Measurements from ENCODE around the gene FBXW10.
A peak's percentile ranks its signal among the peaks of the same experiment; 100 is the strongest.
"Not testable (repeated sequence)": the region's sequence is repeated elsewhere in the genome, so short reads cannot be mapped to it uniquely, and the experiment has no call there.

FBXW10 gene, protein sequence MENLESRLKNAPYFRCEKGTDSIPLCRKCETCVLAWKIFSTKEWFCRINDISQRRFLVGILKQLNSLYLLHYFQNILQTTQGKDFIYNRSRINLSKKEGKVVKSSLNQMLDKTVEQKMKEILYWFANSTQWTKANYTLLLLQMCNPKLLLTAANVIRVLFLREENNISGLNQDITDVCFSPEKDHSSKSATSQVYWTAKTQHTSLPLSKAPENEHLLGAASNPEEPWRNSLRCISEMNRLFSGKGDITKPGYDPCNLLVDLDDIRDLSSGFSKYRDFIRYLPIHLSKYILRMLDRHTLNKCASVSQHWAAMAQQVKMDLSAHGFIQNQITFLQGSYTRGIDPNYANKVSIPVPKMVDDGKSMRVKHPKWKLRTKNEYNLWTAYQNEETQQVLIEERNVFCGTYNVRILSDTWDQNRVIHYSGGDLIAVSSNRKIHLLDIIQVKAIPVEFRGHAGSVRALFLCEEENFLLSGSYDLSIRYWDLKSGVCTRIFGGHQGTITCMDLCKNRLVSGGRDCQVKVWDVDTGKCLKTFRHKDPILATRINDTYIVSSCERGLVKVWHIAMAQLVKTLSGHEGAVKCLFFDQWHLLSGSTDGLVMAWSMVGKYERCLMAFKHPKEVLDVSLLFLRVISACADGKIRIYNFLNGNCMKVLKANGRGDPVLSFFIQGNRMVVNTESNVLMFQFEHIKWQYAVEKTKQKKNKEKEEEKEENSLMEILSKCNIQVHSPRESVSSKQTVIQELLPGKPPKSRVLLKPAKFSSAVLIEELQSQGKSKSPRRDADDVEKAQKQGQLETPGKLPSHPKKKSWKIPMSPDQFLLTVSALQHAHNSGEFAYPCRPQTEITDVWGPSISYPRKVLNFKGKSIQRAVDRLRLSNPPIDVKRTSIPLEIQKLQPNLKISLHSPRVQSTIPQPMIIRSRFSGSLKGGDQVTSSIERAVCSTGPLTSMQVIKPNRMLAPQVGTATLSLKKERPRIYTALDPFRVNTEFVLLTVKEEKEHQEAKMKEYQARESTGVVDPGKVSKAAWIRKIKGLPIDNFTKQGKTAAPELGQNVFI

DNA sequence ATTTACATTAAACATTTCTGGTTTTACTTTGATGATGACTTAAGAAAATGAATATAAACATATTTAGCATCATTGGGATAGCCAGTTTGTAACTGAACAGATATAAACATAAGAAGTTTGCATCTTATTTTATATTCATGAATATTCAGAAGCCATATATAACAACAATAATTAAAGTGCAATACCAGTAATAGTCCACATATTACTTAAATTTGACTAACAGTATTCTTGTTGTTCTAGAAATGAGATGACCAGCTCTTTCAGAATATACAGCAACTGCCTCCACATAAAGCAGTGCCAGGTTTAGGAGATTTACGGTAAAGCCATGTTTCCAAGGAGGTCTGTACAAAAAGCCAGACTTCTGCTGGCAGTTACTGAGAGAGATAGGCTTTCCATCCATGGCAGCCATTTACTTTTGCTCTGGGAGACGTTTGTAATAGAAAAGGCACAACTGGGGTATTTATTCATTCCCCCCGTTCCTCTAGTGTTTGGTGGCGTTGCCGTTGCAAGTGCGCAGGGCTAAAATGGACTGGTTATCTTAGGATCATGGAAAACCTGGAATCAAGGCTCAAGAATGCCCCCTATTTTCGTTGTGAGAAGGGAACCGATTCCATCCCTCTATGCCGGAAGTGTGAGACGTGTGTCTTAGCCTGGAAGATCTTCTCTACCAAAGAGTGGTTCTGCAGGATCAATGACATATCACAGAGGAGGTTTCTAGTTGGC is at the start of gene FBXW10:
Gene FBXW10 (plus strand): TSS at position 356 of the 723 bp plus-strand sequence. CDS start 191 bp downstream, at position 547.
- H3K4me3 ChIP-seq (ENCODE audit: low read depth, low read length), result not testable (repeated sequence)

DNA sequence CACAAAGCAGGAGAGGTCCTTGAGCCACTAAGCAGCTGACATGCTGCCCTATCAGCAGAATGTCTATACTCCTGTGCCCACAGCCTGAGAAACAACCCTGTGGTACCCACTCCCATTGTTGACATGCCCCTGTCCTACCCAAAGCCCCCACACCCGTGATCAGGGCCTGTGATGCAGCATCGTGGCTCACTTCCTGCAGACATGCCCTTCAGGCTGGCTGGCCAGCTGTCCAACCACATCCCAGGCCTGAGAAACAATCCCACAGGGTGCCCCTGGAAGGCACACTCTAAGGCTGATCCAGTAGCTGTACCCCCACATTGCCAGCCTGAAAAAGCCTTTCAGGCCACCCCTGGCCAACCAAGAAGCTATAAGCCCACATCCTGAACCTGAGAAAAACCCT is 48.7 kb upstream of the FBXW10 start:
- not testable (repeated sequence) for H3K4me3 ChIP-seq (ENCODE audit: low read depth, low read length)

DNA sequence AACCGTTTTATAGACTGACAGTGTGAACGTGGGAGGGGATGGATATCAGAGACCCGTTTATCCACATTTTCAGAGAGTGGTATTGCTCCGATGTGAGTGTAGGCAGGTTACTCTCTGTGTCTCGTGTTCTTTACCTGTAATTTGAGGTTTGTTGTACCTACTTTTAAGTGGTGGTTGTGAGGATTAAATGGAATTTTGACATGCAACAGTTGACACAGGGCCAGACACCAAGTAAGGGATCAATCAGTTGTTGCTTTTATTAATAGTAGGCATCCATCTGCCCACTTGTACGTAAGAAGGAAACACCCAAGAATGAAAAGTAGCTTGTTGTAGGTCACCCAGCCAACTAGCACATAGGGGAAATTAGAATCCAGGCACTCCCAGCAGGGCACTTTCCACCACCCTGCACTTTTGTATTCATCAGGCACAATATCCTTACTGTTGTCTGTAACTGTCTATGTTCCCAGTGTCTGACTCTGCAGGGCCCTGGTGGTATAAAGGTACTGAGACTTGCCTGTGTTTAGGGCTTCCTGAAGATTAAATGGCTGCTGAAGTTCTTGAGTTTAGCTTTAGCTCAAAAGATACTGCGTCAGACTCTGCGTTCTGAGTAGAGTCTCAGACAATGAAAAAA is 45.3 kb upstream of the FBXW10 start:
- peak overlapping the region; percentile 51 for H3K4me3 ChIP-seq (ENCODE audit: low read depth, low read length)

DNA sequence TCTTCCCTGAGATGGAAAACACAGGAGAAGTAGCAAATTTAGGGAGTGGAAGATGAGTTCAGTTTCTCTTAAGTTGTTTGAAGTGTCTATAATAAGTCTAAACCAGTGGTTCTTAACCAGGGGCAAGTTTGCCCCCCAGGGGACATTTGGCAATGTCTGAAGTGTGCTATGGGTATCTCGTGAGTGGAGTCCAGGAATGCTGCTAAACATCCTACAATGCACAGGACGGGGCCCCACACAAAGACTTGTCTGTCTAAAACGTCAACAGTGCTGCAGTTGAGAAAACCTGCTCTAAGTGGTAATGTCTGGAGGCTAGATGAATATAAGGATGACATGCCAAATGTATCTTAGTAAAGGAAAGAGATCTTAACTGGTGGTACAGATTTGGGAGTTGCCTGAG is 37.9 kb upstream of the FBXW10 start:
- H3K4me3 ChIP-seq (ENCODE audit: low read depth, low read length), result not testable (repeated sequence)

DNA sequence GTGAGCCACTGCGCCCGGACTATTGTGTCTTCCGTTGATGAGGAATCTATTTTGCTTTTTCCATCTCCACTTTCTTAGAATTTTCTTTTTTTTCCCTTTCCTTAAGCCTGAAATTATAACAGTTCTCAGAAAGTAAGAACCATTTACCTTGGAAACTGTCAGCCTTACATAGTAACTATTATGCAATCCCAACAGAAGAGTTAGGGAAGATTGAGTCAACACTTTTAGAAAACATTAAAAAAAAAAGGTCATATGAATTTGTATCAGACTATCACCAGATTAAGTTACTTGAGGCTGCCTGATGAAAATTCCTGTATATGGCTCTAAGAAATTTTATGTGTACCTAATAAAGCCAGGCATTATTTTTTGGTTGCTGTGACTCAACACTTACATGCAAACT is 35.6 kb upstream of the FBXW10 start:
- not testable (repeated sequence) for H3K4me3 ChIP-seq (ENCODE audit: low read depth, low read length)

DNA sequence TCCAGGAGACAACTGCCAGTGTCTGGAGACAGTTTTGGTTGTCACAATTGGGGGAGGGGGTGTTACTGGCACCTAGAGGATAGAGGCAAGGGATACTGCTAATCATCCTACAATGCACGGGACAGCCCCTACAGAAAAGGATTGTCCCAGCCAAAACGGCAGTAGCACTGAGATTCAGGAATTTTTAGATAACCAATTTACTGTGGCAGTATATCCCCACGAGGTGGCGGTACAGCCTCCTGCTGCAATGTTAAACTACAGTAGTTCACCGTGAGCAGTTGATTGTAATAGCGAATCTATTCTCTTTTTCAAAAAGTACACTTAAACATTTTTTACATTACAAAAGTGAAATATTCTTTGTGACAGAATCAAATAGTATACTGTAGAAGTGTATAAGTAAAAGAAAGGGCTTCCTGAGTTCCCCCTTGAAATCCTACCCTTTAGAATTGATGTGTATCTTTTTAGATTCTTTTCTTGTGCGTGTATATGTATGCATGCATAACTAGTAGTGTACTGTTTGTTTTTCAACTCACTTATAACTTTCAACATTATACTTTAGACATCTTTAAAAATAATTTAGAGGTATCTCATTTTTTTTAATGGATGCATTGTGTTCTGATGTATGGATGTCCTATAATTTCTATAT is 31.4 kb upstream of the FBXW10 start:
- H3K4me3 ChIP-seq (ENCODE audit: low read depth, low read length), result not testable (repeated sequence)

DNA sequence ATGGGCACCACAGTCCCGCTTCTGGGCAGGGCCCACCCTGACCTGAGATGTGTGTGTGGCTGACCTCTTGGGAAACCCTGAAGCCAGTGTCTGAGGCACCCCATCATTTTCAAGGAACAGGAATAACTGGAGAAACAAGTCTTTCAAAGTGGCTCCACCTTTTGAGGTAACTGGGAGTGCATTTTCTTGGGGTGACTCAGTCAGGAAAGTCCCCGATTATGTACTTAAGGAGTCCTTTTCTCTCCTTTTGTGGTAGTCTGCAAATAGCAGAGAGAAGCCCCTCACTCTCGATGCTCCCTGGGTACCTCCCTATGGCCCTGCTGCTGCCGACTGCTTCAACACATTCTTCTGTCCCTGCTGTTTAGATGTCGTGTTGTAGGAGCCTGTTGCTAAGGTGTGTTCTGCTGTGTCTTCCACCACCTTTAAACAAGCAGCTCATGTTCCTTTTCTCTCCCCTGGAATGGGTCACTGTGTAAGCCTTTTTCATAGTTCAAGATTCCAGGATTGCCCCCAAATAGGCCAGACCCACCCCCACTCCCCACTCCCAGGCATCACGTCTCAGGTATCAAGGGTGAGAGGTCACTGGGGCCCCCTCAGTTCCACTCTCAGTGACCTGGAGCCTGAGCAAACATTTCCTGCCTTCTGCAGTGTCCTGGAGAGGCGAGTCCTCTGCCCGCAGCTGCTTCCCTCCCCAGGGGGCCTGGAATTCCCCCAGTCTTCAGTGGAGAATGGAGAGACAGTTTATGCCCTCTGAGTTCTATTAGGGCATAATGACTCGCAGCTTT is 25.0 kb upstream of the FBXW10 start:
- H3K4me3 ChIP-seq (ENCODE audit: low read depth, low read length), result not testable (repeated sequence)

DNA sequence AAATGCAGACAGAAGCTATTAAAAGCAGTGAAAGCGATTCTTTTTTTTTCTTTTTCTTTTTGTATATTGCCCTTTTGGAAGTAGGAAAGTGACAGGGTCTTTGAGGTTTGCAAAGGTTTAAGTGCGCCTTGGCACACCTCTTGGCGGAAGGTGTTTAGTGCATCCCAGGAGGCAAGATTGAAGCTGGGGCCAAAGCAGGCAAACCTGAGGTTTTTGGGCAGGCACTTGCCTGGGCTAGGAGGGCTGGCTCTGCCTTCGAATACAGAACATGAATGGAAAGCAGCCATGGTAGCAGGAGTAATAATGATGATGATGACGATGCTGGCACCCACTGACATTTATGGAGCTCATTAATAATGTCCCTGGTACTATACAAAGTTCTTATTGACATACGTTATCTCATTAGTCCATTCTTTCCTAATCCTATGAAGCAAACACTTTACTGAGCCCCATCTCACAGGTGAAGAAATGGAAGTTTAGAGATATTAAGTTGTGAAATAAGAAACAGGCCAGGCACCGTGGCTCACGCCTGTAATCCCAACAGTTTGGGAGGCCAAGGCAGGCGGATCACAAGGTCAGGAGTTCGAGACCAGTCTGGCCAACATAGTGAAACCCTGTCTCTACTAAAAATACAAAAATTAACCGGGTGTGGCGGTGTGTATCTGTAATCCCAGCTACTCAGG is 24.3 kb upstream of the FBXW10 start:
- not testable (repeated sequence) for H3K4me3 ChIP-seq (ENCODE audit: low read depth, low read length)

DNA sequence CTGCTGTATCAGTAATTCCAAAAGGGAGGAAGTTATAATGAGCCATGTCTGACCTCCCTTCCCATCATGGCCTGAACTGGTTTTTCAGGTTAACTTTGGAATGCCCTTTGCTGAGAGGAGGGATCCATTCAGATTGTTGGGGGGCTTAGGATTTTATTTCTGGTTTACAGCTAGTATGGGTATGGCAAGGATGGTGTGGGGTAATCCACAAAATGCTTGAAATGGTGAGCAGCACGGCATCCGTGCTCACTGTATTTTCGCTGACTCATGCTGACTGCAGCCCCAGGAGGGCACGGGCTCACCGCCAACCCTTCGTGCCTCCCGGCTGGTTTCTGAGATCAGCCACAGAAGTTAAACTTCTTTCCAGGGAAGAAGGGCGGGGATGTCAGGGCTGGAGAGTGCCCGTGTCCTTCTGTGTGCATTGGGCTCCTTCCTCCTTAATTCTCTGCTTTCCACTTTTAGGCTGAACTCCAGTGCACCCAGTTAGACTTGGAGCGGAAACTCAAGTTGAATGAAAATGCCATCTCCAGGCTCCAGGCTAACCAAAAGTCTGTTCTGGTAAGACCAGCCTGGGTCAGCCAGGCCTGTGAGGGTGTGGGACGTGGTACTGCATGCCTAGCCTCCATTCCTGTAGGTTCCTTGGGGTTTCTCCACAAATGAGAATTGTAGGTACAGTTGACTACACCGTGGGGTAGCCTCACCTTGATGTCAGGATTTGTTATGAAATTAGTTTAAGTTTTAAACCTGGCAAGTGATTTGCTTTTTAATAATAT is 21.9 kb upstream of the FBXW10 start:
- H3K4me3 ChIP-seq (ENCODE audit: low read depth, low read length), result not testable (repeated sequence)

DNA sequence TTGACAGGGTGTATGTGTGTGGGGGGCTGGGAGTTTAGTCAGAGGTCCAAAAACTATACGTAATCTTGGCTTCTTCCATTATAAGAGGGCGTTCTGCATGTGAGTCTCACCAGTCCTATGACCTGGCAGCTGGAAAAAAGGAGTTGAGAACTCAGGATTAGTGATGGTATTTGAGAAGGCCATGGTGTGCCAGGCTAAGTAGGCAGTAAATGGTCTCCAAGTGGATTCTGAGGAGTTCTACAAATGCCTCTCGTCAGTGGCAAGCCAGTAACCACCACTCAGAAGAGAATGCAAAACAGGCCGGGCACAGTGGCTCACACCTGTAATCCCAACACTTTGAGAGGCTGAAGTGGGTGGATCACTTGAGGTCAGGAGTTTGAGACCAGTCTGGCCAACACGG is 21.2 kb upstream of the FBXW10 start:
- H3K4me3 ChIP-seq (ENCODE audit: low read depth, low read length), result not testable (repeated sequence)

DNA sequence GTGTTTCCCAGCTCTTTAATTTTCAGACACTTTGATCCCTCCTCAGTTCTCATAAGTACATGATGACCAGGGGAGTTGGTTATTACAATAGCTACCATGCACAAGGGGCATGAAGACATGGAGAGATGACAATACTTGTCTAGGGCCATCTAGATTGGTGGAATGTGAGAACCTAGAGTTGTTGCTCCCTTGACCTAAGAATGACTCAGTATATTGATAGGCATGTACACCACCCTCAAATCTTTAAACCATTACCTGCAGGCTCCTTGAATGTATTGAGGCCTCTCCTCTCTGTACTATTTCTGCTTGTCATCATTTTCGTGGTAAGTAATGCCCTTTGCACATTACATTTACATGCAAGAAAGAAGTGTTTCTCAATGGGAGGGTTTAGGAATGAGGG is 20.3 kb upstream of the FBXW10 start:
- H3K4me3 ChIP-seq (ENCODE audit: low read depth, low read length), result not testable (repeated sequence)

DNA sequence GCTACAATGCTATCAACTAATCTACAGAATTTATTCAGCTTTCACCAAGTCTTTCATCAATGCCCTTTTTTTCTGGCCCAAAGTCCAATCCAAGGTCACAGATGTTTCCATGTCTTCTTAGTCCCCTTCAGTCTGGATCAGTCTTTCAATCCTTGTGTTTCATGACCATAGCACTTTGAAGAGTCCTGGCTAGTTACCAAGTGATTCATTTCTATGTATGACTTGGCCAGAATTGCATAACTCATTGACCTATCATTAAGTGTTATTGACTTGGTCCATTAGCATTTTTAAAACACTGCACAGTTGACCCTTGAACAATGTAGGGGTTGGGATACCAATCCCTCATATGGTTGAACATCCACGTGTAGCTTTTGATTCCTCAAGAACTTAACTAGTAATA is 11.4 kb upstream of the FBXW10 start:
- H3K4me3 ChIP-seq (ENCODE audit: low read depth, low read length), result not testable (repeated sequence)

DNA sequence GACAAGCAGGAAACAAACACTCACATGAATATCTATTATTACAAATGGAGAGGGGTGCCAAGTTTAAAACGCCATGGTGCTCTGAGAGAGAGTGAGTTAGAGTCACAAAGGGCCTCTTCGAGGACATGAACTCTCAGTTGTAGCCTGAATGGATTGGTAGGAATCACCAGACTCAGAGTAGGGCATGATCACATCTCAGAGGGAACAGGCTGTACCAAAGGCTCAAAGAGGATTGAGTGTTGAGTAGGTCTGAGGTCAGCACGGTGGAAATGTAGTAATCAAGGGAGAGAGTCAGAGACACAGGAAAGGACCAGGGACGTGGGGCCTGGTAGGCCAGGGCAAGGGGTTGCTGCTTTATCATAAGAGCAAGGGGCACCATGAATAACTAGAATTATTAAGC is 10.5 kb upstream of the FBXW10 start:
- H3K4me3 ChIP-seq (ENCODE audit: low read depth, low read length), result not testable (repeated sequence)

DNA sequence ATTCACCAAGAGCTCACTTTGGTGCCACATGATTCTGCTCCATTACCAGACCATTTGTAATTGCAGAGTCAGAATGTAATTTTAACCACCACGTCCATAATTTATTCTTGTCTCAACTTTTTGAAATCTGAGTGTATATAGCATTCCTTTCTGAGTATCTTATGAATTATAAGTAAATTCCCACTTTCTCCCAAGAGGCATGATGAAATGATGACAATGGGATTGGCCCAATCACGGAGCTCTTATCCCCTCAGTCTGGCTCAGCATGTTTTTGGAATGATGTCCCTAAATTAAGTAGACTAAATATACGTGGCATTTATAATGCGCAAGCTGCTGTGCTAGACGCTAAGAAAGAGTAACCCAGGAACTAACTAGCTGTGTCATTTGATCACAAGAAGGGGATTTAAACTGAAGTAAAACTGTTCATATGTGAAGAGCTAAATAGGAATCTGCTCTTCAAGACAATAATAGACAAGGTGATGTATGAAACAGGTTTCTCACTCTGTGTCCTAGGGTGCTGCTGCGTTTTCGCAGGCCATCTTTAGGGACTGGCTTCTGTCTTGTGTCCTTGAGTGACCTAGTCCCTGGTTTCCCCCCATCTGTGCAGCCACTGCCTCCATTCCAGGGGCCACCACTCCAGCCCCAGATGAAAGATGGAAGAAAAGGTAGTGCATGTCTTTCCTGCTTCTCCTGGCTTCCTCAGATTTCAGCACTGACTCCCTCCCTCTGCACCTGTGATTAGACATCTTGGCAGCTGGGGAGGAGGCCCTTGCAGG is 4.0 kb upstream of the FBXW10 start:
- H3K4me3 ChIP-seq (ENCODE audit: low read depth, low read length), result not testable (repeated sequence)

DNA sequence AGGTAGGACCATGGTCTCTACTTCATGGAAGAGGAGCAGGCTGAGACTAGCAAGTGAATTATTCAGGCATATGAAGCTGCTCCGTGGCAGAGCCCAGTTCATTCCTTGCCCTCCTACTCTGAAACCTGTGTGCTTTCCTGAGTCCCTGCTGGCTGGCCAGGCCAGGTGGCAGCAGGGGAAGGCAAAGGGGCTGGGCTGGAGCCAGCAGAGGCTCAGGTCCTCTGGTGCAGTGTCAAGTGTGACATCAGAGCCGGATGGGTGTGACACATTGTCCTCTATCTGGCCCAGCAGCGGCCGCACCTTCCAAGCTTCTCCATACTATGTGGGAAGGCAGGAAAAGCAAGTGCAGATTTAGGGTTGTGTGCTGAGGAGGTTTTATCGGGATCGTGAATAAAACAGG is 2.6 kb upstream of the FBXW10 start:
- not testable (repeated sequence) for H3K4me3 ChIP-seq (ENCODE audit: low read depth, low read length)

DNA sequence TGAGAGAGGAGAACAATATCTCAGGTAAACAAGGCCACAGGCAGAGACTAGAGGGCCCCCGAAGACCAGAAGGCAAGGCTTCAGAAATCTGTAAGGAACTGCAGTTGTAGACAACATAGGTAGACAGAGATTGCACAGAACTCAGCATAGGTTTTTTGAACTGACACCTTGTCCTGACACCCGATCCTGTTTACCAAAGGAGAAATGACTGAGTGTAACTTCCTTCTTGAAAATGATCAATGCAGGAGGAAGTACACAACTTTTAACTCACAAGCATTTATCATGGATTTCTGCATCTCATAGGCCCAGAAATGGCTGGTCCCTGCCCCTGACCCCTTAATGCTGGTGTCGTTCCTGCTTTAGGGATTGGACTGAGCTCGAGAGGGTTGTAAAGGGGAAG is 872 bp downstream of the FBXW10 start:
- H3K4me3 ChIP-seq (ENCODE audit: low read depth, low read length), result not testable (repeated sequence)

DNA sequence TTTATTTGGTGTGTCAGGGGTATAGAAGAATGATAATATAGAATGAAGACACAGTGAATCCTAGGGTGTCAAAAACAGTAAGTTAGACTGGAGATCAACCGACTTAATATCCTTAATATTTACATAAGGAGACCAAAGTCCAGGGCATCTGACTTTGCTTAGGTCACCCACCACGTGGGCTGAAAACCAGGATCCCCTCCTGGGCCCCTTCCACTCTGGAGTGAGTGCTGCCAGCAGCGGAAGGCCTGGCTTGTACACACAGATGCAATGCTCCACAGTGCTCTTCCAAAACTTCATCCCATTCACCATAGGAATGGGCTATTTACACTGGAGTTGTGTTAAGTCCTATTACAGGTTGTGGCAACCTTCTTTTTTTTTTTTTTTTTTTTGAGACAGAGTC is 2.7 kb downstream of the FBXW10 start:
- H3K4me3 ChIP-seq (ENCODE audit: low read depth, low read length), result not testable (repeated sequence)

All from iPS-11a (cell line).